ENCODE results near the gene PBX4. TPM values are rescaled to one million over a fixed set of nuclear protein-coding genes. Genes with fewer than 3 reads are reported as not detected.

The PBX4 gene
- total RNA-seq, 1 experiment from 2014 or later, result 11.6 TPM

DNA sequence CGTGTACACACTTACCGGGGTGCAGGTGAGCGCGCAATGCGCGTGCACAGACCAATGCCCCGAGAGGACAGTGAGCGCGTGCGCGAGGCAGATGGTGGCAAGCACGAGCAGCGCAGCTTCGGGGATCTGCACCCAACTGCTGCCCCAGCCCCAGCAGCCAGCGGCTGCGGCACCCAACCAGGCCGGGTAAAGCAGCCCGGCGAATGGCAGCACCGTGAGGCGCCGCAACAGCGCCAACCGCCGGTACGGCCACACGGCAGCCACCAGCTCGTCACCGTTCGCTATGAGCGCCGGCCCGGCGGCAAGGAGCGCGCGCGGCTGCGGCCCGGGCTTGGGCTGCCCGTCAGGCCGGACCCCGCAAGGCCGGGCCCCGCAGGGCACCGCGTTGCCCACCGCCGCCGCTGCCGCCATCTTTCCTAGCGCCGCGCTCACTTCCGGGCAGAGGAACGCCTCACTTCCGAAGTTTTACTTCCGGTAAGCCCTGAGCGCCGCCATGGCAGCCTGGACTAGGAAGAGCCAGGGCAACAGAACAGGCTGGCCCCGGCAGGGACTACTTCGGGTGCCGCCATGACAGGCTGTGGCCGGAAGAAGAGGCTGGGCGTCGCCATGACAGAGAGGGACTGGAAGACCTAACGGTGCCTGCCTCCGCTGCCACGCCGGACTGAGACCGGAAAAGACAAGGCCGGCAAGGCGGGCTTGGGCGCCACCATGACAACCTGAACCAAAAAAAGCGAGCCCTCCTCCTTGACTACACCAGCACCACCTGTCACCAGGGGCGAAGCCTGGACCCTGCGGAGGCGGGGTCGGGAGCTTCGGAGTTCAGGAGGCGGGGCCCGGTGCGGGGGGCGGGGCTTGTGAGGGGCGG is 45.0 kb upstream of the PBX4 start, which contains the start of gene ATP13A1 (continued):
- TF ChIP-seq, protein P1, sequence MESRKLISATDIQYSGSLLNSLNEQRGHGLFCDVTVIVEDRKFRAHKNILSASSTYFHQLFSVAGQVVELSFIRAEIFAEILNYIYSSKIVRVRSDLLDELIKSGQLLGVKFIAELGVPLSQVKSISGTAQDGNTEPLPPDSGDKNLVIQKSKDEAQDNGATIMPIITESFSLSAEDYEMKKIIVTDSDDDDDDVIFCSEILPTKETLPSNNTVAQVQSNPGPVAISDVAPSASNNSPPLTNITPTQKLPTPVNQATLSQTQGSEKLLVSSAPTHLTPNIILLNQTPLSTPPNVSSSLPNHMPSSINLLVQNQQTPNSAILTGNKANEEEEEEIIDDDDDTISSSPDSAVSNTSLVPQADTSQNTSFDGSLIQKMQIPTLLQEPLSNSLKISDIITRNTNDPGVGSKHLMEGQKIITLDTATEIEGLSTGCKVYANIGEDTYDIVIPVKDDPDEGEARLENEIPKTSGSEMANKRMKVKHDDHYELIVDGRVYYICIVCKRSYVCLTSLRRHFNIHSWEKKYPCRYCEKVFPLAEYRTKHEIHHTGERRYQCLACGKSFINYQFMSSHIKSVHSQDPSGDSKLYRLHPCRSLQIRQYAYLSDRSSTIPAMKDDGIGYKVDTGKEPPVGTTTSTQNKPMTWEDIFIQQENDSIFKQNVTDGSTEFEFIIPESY (IDR thresholded peaks at IDR 0.05; ENCODE audit: extremely low read depth, insufficient replicate concordance, low read length), result no peak
- TF ChIP-seq SIN3A (IDR thresholded peaks at IDR 0.05; ENCODE audit: low read depth) (peak; percentile 44), RAD21 (IDR thresholded peaks at IDR 0.05; ENCODE audit: low read depth) (no peak), ELF1 (IDR thresholded peaks at IDR 0.05; ENCODE audit: borderline replicate concordance, low read depth) (peak; percentile 90; the same call in 1 of the 2 replicates)

DNA sequence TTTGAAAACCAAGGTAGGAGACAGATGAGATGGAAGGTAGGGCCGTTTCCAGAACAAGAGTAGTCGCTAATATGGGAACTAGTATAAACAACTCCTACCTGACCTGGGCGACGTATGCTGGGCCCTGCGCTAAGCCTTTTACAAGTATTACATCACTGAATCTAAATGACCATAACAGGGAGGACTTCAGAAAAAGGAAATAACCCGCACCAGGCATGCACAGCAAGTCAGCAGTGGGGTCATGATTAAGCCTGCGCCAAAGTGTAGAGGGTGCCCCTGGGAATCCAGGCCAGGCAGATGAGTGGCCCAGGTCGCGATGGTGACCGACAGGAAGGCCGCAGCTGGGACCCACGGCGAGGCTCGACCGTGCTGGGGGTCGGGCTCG is 44.4 kb upstream of the PBX4 start:
- ATAC-seq (no peak), DNase-seq (ENCODE audit: low read depth, low spot score) (no peak)
- intact Hi-C loops (cut with micrococcal nuclease), result loop anchor here (1.0 kb wide), 1 partner anchor 113 kb away; no protein-coding TSS in a partner anchor
- ChIA-PET RAD21 (ENCODE audit: low non-redundant PET in 1 of 2, low total read pairs in 2 of 2, uncharacterized antibody in 2 of 2, unreplicated experiment in 2 of 2) (no interaction called here), CTCF (no interaction called here), POLR2A (no interaction called here)
- Histone ChIP-seq H3K4me2 (ENCODE audit: low read length) (peak overlapping the region; percentile 91), H3K27me3 (ENCODE audit: insufficient read depth, low read length) (no peaks in the 10 kb centered on the region), H3K9me3 (ENCODE audit: control insufficient read depth in 1 of 2, insufficient read depth in 1 of 2, low read depth in 1 of 2, low read length in 2 of 2) (no peaks in the 10 kb centered on the region), H3K4me1 (ENCODE audit: control insufficient read depth in 1 of 2, insufficient read depth in 2 of 2, low read length in 2 of 2) (peaks cover 8 to 33% of the 10 kb centered on the region in 2 experiments; a peak in 3 of 4 replicates), H4K20me1 (ENCODE audit: insufficient read depth) (no peaks in the 10 kb centered on the region), H3K9me2 (ENCODE audit: insufficient read depth) (no peaks in the 10 kb centered on the region), H3K9ac (ENCODE audit: low read length) (peak overlapping the region; percentile 95), H3K4me3 (replicated peaks in 1 of 2; ENCODE audit: low read depth in 1 of 2, low read length in 2 of 2) (peak overlapping the region; percentile 70 to 96), H3K79me2 (ENCODE audit: insufficient read depth, low read length) (peaks cover 41% of the 10 kb centered on the region), H2AFZ (ENCODE audit: low read depth, low read length, poor library complexity, severe bottlenecking) (no peak overlapping the region), H3K27ac (ENCODE audit: low read depth, low read length) (peak overlapping the region; percentile 92), H3K36me3 (ENCODE audit: control insufficient read depth in 1 of 2, insufficient read depth in 2 of 2, low read length in 2 of 2) (peaks cover 13 to 24% of the 10 kb centered on the region in 2 experiments; a peak in 3 of 4 replicates)
- TF ChIP-seq, protein P2, sequence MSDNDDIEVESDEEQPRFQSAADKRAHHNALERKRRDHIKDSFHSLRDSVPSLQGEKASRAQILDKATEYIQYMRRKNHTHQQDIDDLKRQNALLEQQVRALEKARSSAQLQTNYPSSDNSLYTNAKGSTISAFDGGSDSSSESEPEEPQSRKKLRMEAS (IDR thresholded peaks at IDR 0.05), result no peak
- TF ChIP-seq TCF7L2 (IDR thresholded peaks at IDR 0.05; ENCODE audit: borderline replicate concordance, extremely low read depth, insufficient read depth, insufficient read length), result no peak
- TF ChIP-seq EGR1 (IDR thresholded peaks at IDR 0.05; ENCODE audit: low read depth), result no peak
- no peak for TF ChIP-seq YY1 (IDR thresholded peaks at IDR 0.05; ENCODE audit: extremely low read depth, insufficient replicate concordance, low read depth, low read length)
- no TSS peak for BruUV-seq (replicated peaks)
